Karpas-422 (cell line): ENCODE results near the gene MRPL23. TPM values are rescaled to one million over a fixed set of nuclear protein-coding genes. Genes with fewer than 3 reads are reported as not detected.

Experiments used
- DNase-seq: peaks from one replicate; pipeline ENCODE4 v3.0.0-alpha.2; 2015
- H2AFZ ChIP-seq: fragments of 200-600 bp; sonication (generic); 2 replicates; pipeline ENCODE4 v1.6.1; 2014; ENCODE audit warnings: antibody characterized with exemption, low read length, mixed read lengths
- H3K27ac ChIP-seq: fragments of 200-600 bp; sonication (generic); 2 replicates; pipeline ENCODE4 v1.5.1; 2014; ENCODE audit warnings: mild to moderate bottlenecking, low read length, moderate library complexity
- H3K27me3 ChIP-seq: fragments of 200-600 bp; sonication (generic); 2 replicates; pipeline ENCODE4 v1.6.1; 2014; ENCODE audit warnings: low read length, mixed read lengths
- H3K36me3 ChIP-seq: fragments of 200-600 bp; sonication (generic); 2 replicates; pipeline ENCODE4 v1.6.1; 2014; ENCODE audit warnings: low read length, mixed read lengths; ENCODE audit not compliant: insufficient read depth
- H3K4me1 ChIP-seq: fragments of 200-600 bp; sonication (generic); 2 replicates; pipeline ENCODE4 v1.6.1; 2014; ENCODE audit warnings: mild to moderate bottlenecking, low read length, mixed read lengths
- H3K4me2 ChIP-seq: fragments of 200-600 bp; sonication (generic); 2 replicates; pipeline ENCODE4 v1.6.1; 2014; ENCODE audit warnings: low read length, low read depth, mild to moderate bottlenecking; ENCODE audit not compliant: poor library complexity, severe bottlenecking
- H3K4me3 ChIP-seq: fragments of 200-600 bp; sonication (generic); 2 replicates; pipeline ENCODE4 v1.5.1; 2014; ENCODE audit warnings: mild to moderate bottlenecking, antibody characterized with exemption, low read length, mixed read lengths
- H3K79me2 ChIP-seq: fragments of 200-600 bp; sonication (generic); 2 replicates; pipeline ENCODE4 v1.6.1; 2014; ENCODE audit warnings: mild to moderate bottlenecking, low read length, mixed read lengths
- H3K9ac ChIP-seq: fragments of 200-600 bp; sonication (generic); 2 replicates; pipeline ENCODE4 v1.6.0; 2014; ENCODE audit warnings: low read length
- H3K9me2 ChIP-seq: fragments of 200-600 bp; sonication (generic), shearing (Covaris generic); replicated peaks from 2 replicates; pipeline ENCODE4 v1.6.0; 2014; ENCODE audit warnings: mild to moderate bottlenecking, low read length, moderate library complexity; ENCODE audit not compliant: insufficient read depth
- H3K9me3 ChIP-seq: fragments of 300-700, 200-600 bp; sonication (generic); 2 replicates; pipeline ENCODE4 v1.6.1; 2014; ENCODE audit warnings: low read length, mixed read lengths
- H4K20me1 ChIP-seq: fragments of 200-600 bp; sonication (generic); 2 replicates; pipeline ENCODE4 v1.6.1; 2014; ENCODE audit warnings: mild to moderate bottlenecking, antibody characterized with exemption, low read length, low read depth; ENCODE audit not compliant: insufficient read depth
- total RNA-seq: library from RNA; depleted of rRNA; stranded (reverse); fragments of >200 nt; shearing (Covaris generic); gene quantifications from 2 replicates; pipeline ENCODE4 v1.2.3, GENCODE V29; 2014; ENCODE audit warnings: low replicate concordance

The MRPL23 gene
- total RNA-seq, 1 experiment from 2014 or later: 76.2 TPM

GRCh38 chr11:1920128-1920908 lies 26.8 kb upstream of the MRPL23 start:
- Histone ChIP-seq H3K27ac (no peak overlapping the region), H3K9me2 (no peaks in the 10 kb centered on the region), H2AFZ (no peak overlapping the region), H4K20me1 (no peaks in the 10 kb centered on the region), H3K4me1 (no peaks in the 10 kb centered on the region), H3K9me3 (no peaks in the 10 kb centered on the region), H3K79me2 (no peaks in the 10 kb centered on the region), H3K36me3 (no peaks in the 10 kb centered on the region), H3K9ac (no peak overlapping the region), H3K27me3 (no peaks in the 10 kb centered on the region), H3K4me2 (no peak overlapping the region), H3K4me3 (no peak overlapping the region)
- no peak for DNase-seq

GRCh38 chr11:1920909-1921573 lies 26.1 kb upstream of the MRPL23 start:
- no peak overlapping the region for H3K9ac ChIP-seq
- no peak overlapping the region for H3K27ac ChIP-seq
- H3K4me3 ChIP-seq: no peak overlapping the region
- DNase-seq: no peak
- H3K9me3 ChIP-seq: no peaks in the 10 kb centered on the region
- H3K27me3 ChIP-seq: no peaks in the 10 kb centered on the region
- H3K9me2 ChIP-seq: no peaks in the 10 kb centered on the region
- no peak overlapping the region for H3K4me2 ChIP-seq
- no peaks in the 10 kb centered on the region for H3K36me3 ChIP-seq
- no peaks in the 10 kb centered on the region for H3K79me2 ChIP-seq
- no peak overlapping the region for H2AFZ ChIP-seq
- no peaks in the 10 kb centered on the region for H4K20me1 ChIP-seq
- H3K4me1 ChIP-seq: no peaks in the 10 kb centered on the region

GRCh38 chr11:1921574-1922141 lies 25.5 kb upstream of the MRPL23 start:
- Histone ChIP-seq H3K4me3 (no peak overlapping the region), H3K4me1 (no peaks in the 10 kb centered on the region), H3K9me2 (no peaks in the 10 kb centered on the region), H2AFZ (no peak overlapping the region), H3K9ac (no peak overlapping the region), H3K27ac (no peak overlapping the region), H4K20me1 (no peaks in the 10 kb centered on the region), H3K9me3 (no peaks in the 10 kb centered on the region), H3K4me2 (no peak overlapping the region), H3K36me3 (no peaks in the 10 kb centered on the region), H3K27me3 (no peaks in the 10 kb centered on the region), H3K79me2 (no peaks in the 10 kb centered on the region)
- DNase-seq: no peak

- no peaks in the 10 kb centered on the region for H3K27me3 ChIP-seq
- no peak overlapping the region for H3K4me3 ChIP-seq
- no peak for DNase-seq
- H3K9me2 ChIP-seq: no peaks in the 10 kb centered on the region
- no peaks in the 10 kb centered on the region for H3K4me1 ChIP-seq
- no peak overlapping the region for H3K27ac ChIP-seq
- no peak overlapping the region for H3K4me2 ChIP-seq
- H3K9ac ChIP-seq: no peak overlapping the region
- H4K20me1 ChIP-seq: no peaks in the 10 kb centered on the region
- no peak overlapping the region for H2AFZ ChIP-seq
- H3K79me2 ChIP-seq: no peaks in the 10 kb centered on the region
- no peaks in the 10 kb centered on the region for H3K36me3 ChIP-seq
- H3K9me3 ChIP-seq: no peaks in the 10 kb centered on the region
These were observed 24.6 kb upstream of the MRPL23 start for GRCh38 chr11:1922481-1923081.

- Histone ChIP-seq H3K27ac (no peak overlapping the region), H3K9me2 (no peaks in the 10 kb centered on the region), H3K36me3 (no peaks in the 10 kb centered on the region), H3K79me2 (no peaks in the 10 kb centered on the region), H3K4me1 (no peaks in the 10 kb centered on the region), H4K20me1 (no peaks in the 10 kb centered on the region), H3K9ac (no peak overlapping the region), H3K9me3 (no peaks in the 10 kb centered on the region), H2AFZ (no peak overlapping the region), H3K4me3 (no peak overlapping the region), H3K4me2 (no peak overlapping the region), H3K27me3 (no peaks in the 10 kb centered on the region)
- DNase-seq: no peak
These were observed 23.8 kb upstream of the MRPL23 start for GRCh38 chr11:1923201-1923956.

- Histone ChIP-seq H3K4me1 (no peaks in the 10 kb centered on the region), H3K9me2 (no peaks in the 10 kb centered on the region), H4K20me1 (no peaks in the 10 kb centered on the region), H3K4me3 (no peak overlapping the region), H3K9me3 (no peaks in the 10 kb centered on the region), H3K9ac (no peak overlapping the region), H3K79me2 (no peaks in the 10 kb centered on the region), H2AFZ (no peak overlapping the region), H3K27me3 (no peaks in the 10 kb centered on the region), H3K4me2 (no peak overlapping the region), H3K36me3 (no peaks in the 10 kb centered on the region), H3K27ac (no peak overlapping the region)
- no peak for DNase-seq
These were observed 23.0 kb upstream of the MRPL23 start for GRCh38 chr11:1924181-1924580.

- Histone ChIP-seq H3K9me3 (no peaks in the 10 kb centered on the region), H3K4me1 (no peaks in the 10 kb centered on the region), H3K9ac (no peak overlapping the region), H4K20me1 (no peaks in the 10 kb centered on the region), H3K4me2 (no peak overlapping the region), H3K79me2 (no peaks in the 10 kb centered on the region), H3K4me3 (no peak overlapping the region), H2AFZ (no peak overlapping the region), H3K36me3 (no peaks in the 10 kb centered on the region), H3K27ac (no peak overlapping the region), H3K9me2 (no peaks in the 10 kb centered on the region), H3K27me3 (no peaks in the 10 kb centered on the region)
- no peak for DNase-seq
These were observed 22.3 kb upstream of the MRPL23 start for GRCh38 chr11:1924646-1925372.
